Stimulated activated naive CD4-positive, alpha-beta T cell (primary cell): ENCODE results near the gene SDHAF2.
"Not testable (repeated sequence)": the region's sequence is repeated elsewhere in the genome, so short reads cannot be mapped to it uniquely, and the experiment has no call there.

Experiments
- DNase-seq, 6 experiments: peaks; one replicate each; lab custom pipeline; 2025; lab: John Stamatoyannopoulos, UW

The SDHAF2 gene

DNA sequence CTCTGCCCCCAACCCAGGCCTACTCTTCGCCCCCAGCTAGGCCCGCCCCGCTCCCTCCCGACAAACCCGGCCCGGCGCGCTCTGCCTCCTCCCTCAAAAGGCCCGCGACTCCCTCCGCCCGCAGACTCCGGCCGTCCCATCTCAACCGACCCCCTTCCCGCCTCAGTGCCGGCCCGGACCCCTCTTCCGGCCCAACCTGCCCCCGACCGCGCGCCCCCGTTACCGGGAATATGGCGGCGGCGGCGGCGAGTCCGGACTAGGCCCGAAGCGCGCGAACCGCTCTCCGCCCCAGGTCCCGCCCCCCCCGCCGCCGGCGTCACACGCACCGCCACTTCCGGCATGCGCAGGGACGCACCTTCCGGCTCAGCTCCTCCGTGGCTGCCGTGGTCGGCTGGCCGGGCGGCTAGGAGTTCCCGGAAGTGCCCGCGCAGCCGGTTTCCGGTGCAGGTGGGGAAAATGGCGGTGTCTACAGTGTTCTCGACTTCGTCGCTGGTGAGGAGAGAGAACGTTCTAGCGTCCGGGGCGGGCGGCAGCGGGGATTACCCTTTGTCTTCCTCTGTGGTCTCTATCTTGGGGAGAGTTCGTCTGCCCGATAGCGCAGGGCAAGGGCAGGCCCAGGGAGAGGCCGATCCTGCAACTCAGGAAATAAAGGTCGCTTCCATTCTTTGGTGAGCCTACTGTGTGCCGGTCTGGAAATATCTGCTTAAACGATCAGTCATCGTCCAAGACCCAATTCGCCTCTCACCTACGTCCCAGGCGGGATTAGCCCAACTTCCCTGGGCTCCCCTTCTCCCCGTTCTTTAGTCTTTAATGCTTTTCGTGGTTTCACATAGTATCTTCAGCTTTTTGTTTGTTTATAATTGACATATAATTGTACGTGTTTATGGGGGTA is at the start of gene SDHAF2, which contains the start of gene CPSF7:
SDHAF2 (plus strand) TSS at position 434 of the 892 bp plus-strand sequence; CDS start at position 457, 23 bp downstream.
CPSF7 (minus strand) TSS at position 285 of the 892 bp plus-strand sequence. CDS start 740 bp downstream, outside the sequence.
- peak; percentile 93 to 96 (median 95) for DNase-seq

DNA sequence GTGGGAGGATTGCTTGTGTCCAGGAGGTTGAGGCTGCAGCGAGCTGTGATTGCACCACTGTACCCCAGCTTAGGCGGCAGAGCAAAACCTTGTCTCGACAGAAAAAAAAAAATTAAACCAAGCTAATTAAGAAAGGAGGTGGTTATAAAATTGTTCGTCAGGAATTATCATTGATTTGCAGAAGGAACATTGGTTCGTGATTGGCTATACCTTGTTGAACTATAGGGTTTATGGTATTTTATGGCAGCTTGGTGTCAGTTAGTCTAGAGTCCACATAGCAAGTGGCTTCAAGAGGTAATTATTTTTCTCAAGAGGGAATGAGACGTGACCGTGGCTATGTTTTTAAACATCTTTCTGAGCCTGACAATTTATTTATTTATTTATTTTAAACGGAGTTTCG is 49.0 kb upstream of the SDHAF2 start:
- no peak for DNase-seq

DNA sequence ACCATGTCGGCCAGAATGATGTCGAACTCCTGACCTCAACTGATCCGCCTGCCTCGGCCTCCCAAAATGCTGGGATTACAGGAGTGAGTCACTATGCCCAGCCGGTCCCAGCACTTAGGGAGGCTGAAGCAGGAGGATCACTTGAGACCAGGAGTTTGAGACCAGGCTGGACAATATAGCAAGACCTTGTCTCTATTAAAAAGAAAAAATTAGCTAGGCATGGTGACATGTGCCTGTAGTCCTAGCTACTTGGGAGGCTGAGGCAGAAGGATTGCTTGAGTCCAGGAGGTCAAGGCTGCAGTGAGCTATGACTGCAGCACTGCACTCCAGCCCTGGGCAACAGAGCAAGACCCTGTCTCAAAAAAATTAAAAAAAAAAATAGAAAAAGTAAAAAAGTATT is 46.1 kb upstream of the SDHAF2 start:
- DNase-seq = not testable (repeated sequence)

DNA sequence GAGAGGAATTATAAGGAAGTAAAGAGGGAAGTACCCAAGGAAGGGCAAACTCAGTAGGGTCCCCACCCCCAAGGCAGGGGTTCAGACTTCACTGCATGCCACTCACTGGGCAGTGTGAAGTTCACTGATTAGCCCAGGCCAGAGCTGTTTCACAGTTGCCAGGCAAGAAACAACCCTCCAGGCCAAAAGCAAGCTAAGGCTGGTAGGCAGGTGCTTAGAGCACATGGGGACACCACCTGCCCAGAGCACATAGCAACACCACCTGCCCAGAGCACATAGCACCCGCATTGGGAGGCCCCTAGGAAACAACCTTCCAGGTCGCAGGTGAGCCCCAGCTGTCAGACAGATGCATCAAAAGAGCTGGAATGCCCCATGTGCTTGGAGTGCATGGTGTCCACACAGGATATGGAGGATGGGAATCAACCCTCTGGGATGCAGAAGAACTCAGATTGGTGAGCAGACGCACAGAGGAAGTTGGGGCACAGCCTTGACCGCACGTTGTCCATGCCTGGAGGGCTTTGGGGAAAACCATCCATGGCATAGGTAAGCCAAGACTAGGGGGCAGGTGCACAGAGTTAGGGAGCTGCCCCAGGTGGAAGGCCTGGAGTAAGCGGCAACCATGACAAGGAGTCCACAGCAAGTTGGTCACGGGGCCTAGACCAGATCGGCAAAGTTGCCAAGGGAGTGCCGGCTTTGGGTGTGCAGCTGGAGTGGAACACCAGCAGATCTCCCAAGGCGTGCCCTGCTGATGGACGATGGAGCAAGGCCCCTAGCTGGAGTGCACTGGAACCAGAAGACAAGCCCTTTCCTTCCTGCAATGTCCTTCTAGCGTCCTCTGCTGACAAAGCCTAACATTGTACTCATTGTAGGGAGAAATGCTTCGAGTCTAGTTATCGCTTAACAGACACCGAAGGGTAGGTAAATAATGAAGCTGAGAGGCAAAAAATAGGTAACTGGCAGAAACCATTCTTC is 45.4 kb upstream of the SDHAF2 start:
- no peak for DNase-seq

DNA sequence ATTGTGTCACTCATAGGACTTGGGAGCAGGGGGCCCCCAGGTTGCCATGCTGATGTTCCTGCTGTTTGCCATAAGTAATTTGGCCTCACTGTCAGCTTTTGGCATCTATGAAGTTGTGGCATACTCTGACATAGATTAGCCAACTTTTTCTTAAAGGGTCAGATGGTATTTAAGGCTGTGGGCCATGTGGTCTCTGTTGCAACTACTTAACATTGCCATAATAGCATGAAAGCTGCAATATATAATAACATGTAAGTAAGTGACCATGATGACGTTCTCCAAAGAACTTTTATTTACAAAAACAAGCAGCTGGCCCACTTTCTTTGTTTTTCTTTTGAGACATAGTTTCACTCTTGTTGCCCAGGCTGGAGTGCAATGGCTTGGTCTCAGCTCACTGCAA is 39.8 kb upstream of the SDHAF2 start:
- DNase-seq = no peak

DNA sequence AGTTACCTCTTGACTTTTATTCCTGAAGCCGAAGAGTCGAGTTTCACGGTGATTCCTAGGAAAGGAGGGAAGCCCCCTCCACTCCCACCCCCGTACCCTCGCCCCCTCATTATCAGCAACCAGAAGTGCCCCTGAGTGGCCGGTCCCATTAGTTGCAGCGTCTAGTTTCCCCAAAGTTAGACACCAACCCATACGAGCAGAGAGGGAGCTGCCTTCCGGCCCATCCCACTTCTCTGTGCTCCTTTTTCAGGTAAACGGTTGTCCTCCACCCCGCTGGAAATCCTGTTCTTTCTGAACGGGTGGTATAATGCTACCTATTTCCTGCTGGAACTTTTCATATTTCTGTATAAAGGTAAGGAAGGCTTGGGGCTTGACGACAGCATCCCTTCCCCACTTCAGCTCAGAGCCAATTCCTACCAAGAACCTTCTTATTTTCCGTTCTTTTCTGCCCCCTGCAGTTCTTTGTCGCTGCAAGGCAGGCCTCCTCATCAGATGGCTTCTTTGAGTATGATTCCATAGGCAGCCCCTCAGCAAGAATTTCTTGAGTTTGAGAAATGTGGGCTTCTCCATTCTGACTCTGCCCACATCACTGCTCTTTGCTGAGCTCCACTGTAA is 36.8 kb upstream of the SDHAF2 start:
- DNase-seq = peak in 5 of 6 experiments; percentile 2 to 40 (median 16)

DNA sequence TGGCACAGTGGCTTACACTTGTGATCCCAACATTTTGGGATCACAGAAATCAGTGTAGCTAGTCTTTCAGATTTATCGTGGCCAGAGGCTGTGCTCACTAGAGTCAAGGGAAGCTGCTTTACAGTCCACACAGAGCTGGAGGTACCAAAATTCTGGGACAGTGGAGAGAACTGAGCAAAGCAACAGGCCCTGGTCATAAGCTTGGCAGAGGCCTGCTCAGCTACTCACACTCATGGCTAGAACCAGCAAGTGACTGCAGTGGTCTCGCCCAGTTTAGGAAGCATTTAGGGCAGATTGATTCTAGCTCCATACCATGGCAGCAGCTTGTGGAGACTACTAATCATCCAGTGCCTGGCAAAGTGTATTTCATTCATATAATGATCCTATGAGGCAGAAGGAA is 28.8 kb upstream of the SDHAF2 start:
- no peak for DNase-seq

DNA sequence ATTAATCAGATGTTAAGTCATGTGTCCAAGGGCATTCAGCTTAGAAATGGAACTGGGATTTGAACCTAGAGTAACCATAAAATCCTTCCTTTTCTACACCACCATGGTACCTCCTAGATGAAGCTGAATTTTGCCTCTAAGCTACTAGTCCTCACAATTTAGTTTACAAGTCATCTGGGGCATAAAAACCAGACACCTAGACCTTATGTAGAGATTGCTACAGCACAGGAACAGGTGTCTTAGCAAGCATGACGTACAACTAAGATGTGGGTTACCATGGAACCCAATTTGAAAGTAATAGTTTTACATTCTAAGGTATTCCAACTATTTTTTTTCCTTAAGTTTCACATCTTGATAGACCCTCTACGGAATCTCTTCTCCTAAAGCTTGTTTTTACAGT is 28.4 kb upstream of the SDHAF2 start:
- no peak for DNase-seq

DNA sequence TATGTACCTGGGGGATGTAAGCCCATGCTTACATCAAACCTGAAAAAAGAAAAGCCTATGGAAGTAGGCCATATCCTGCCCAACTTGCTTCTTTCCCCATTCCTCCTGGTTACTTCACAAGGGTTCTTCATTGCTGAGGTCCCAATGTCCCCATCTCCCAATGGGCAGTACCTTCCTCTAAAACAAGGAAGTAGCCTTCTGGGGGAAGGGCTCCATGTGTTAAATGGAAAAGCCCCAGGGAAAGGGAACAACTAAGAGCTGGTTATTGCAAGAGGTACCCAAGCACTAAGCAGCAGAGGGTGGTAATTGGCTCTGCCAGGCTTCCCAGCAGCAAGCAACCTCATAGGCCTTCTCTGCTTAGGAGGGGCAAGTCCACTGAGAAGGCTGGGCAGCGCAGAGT is 26.3 kb upstream of the SDHAF2 start:
- no peak for DNase-seq

DNA sequence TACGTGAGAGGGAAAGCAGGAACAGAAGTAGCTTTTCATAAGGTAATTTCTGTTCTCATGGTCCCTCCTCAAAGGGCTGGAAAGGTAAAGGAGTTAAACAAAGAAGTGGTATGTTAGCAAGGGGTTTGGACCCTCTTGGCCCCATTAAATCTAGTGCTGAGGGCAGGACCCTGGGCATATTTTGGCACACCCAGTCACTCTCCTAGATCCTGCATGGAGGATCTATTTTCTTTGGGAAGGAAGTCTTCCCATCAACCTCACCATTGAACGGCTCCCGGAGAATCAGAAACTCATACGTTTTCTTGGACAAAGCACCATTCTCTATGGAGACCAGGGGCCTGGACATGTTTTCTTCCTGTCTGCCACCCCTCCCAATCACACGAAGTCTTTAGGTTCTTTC is 25.8 kb upstream of the SDHAF2 start:
- DNase-seq = no peak

DNA sequence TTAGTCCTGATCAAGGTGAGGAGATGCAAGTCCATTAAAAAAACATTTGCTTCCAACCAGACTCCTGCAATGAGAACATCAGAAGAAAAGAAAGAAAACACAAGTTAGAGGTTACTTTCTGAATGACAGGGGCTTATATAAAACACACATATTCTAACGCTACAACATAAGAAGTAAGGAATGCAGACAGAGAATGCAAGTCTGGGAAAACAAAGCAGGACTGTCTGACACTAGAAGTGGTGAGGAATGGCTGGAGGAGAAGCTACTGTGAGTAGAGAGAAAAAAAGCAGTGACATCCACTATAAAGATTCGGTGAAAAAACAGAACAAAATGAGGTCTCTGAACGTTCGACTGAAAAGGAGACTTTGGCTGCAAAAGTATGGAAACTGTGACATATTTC is 25.3 kb upstream of the SDHAF2 start:
- no peak for DNase-seq

DNA sequence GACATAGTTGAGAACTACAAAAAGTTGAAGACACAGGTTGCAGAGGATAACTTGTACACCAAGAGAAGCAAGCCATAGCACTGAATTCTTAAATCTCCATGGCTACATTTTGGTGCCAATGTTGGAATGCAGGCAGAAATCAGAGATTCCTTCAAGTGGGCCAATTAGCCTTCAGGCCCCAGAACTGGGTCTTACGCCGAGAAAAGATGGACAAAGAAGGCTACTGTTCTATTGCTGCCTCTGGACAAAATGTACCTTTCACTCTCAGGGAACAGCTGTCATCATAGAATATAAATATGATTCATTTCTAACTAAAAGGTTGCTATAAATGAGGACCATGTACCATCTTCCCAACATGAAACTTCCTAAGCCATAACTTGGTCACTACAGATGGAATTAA is 23.9 kb upstream of the SDHAF2 start:
- no peak for DNase-seq

DNA sequence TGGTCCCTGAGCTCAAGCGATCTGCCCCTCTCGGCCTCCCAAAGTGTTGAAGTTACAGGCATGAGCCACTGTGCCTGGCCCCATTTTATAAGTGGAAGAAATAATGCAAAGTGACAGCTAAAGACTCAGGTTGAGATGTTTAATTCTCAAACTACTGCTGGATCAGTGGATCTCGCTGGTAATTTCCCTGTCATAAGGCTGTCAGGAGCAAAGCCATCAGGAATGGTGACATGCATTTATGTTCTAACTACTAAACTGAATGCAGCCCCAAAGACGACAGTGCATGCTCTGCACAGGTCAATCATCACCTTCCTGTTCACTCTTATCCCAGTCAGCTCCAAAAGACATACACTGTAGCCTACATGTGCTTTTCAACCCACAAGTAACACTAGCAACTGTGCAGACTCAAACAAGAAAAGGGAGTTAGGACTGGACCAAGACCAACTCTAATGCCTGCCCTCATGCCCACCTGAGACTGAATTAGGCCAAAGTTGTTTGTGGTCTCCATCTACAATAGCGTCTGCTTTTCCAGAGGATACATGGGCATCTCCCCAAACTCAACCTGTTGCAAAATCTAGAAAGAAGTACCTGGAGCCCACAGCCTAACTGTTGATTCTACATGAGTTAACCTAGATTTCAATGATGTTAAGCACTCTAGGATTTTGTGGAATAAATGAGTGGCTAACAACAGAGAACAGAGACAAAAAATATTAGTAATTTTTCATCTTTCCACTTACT is 22.8 kb upstream of the SDHAF2 start:
- no peak for DNase-seq

DNA sequence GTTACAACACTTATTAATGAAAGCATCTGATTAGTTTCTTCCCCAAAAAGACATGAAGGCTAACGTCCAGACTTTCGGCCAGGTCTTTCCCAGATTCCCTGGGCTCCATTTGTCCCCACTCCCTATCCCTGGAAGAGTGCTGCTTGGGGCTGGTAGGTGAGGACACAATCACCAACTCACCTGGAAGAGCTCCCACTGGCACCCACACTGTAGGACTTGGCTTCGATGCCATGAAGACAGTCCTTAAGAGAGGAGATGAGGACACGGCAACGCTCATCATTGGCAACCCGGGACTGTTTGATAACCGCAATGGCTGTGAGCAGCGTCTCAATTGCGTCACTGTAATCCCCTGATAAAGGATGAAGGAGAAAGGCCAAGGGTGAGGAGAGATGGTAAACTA is 18.3 kb upstream of the SDHAF2 start:
- no peak for DNase-seq

DNA sequence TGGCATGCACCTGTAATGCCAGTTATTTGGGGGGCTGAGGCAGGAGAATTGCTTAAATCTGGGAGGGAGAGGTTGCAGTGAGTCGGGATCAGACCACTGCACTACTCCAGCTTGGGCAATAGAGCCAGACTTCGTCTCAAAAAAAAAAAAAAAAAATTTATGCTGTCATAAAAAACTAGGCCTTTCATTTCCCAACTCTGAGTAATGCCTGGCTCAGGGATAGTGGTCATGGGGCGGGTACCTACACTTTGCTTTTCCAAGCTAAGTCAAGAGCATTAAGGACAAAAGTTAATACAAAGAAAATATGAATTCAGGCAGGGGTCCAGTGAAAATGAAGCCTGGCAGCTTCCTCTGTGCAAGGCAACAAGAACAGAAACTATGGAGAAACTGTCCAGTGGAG is 16.4 kb upstream of the SDHAF2 start:
- DNase-seq = no peak

DNA sequence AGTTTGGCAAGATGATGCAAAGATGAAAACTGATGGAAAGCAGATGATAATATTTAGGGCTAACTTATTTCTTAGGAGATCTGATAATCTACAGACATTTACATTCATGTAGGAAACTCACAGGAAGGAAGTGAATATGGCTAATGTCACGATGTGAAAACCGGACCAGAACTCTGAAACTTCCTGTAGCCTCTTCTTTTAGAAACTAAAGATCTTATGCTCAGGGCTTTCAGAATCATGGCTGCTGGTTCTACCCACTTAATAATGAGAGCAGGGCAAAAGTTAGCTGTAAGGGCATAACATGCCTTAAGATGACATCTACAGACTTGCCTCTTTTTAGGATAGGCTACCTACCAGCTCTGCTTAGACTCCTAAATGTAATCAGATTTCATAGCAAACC is 15.4 kb upstream of the SDHAF2 start:
- no peak for DNase-seq

DNA sequence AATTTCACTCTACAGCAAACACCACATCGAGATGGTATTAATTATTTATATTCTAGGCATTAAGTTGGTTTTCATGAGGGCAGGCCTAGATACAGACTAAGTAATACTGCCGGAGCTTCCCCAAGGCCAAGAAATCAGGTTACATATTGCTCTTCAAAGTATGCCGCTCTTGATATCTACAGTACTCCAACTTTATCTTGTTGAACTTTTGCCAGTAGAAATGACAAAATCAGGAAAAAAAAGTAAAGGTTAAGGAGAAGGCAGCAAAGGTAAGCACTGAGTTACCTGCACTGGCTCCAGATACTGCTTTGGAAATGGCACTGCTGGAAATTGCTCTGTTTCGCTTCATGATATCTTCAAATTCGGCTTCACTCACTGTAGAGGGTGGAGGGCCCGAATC is 14.5 kb upstream of the SDHAF2 start:
- DNase-seq = no peak

DNA sequence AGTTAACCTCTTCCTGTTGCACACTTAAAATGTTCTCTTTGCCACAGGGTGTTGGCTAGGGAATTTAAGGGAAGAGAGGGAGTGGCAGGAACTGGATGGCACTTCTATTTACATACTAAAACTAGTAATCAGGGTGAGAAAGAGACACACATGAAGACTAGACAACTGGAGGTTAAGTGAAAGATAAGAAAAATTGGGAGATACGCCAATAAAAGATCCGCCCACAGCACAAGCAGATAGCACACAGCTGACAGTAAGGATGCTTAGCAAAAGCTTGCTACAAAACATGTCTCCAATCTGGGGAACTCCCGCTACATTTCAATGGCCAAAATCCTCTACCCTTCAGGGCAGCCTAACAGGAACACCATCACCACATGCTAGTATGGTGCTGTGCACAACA is 13.0 kb upstream of the SDHAF2 start:
- DNase-seq = no peak

DNA sequence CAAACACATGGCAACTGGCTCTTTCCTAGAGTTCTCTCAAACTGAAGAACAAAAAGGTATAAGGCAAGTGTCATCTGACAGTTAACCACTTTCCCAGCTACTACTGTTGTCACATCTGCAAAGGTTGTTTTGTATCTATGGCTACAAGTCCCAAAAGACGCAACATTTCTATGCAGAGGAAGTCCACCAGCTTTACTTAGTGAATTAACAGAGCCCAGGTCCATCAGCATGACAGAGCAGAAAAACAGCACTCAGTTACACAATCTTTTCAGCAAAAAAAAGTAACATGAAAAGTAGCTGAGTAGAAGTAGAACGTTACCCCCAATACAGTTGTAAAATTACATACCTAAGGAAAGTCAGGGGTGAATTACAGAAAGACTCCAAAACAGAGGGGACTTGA is 12.3 kb upstream of the SDHAF2 start:
- no peak for DNase-seq

DNA sequence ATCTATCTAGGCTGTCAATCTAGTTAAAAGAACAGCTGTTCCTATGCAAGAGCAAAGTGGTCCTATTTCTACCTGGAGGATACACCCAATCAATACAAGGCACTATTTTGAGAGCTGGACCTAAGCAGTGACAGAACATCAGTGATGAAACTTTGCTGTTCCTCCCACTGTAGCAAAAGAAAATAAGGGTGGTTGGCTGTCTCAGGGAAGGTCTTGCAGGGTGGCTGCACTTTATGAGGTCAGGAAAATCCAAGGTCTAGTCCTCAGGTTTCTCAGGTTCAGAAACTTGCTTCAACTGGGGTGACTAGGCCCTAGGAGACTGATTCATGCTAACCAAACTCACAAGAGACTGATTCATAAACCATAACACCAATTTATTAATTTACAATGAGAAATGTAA is 11.8 kb upstream of the SDHAF2 start:
- no peak for DNase-seq

DNA sequence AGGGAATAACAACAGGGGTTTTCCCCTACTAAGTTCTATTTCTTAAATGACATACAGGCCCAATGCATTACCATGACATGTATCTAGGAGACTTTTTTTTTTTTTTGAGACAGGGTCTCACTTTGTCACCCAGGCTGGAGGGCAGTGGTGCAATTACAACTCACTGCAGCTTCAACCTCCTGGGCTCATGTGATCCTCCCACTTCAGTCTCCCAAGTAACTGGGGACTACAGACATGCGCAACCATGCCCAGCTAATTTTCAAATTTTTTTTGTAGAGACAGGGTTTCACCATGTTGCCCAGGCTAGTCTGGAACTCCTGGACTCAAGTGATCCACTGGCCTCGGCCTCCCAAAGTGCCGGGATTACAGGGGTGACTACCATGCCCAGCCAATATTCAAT is 7.7 kb upstream of the SDHAF2 start:
- DNase-seq = no peak
